Measurements from ENCODE around the gene RAB24. TPM values are rescaled to one million over a fixed set of nuclear protein-coding genes. Genes with fewer than 3 reads are reported as not detected.

Gene RAB24
- total RNA-seq, 6 experiments from 2014 or later, result 23.3 to 31.4 (median 26.4) TPM

- no peak overlapping the region for H3K27ac Mint-ChIP-seq
- TF ChIP-seq, protein P1, sequence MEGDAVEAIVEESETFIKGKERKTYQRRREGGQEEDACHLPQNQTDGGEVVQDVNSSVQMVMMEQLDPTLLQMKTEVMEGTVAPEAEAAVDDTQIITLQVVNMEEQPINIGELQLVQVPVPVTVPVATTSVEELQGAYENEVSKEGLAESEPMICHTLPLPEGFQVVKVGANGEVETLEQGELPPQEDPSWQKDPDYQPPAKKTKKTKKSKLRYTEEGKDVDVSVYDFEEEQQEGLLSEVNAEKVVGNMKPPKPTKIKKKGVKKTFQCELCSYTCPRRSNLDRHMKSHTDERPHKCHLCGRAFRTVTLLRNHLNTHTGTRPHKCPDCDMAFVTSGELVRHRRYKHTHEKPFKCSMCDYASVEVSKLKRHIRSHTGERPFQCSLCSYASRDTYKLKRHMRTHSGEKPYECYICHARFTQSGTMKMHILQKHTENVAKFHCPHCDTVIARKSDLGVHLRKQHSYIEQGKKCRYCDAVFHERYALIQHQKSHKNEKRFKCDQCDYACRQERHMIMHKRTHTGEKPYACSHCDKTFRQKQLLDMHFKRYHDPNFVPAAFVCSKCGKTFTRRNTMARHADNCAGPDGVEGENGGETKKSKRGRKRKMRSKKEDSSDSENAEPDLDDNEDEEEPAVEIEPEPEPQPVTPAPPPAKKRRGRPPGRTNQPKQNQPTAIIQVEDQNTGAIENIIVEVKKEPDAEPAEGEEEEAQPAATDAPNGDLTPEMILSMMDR (IDR thresholded peaks at IDR 0.05), result no peak
- H3K9me3 Mint-ChIP-seq, result no peaks in the 10 kb centered on the region
- H3K4me3 Mint-ChIP-seq, result no peak overlapping the region
- H3K27me3 Mint-ChIP-seq (ENCODE audit: insufficient read depth), result no peaks in the 10 kb centered on the region
- H3K4me1 Mint-ChIP-seq (ENCODE audit: low read depth), result no peaks in the 10 kb centered on the region
- no peak for DNase-seq
- H3K36me3 Mint-ChIP-seq (ENCODE audit: low read depth), result peaks cover 8% of the 10 kb centered on the region; the same call in 1 of the 2 replicates
These were observed 31.5 kb upstream of the RAB24 start for GRCh38 chr5:177334781-177335700.

GRCh38 chr5:177334155-177334551 lies 30.6 kb upstream of the RAB24 start:
- TF ChIP-seq, protein P1 (IDR thresholded peaks at IDR 0.05), result no peak
- Mint-ChIP-seq H3K36me3 (ENCODE audit: low read depth) (peaks cover 8% of the 10 kb centered on the region; the same call in 1 of the 2 replicates), H3K4me3 (no peak overlapping the region), H3K9me3 (no peaks in the 10 kb centered on the region), H3K27me3 (ENCODE audit: insufficient read depth) (no peaks in the 10 kb centered on the region), H3K4me1 (ENCODE audit: low read depth) (no peaks in the 10 kb centered on the region), H3K27ac (no peak overlapping the region)
- no peak for DNase-seq

DNA sequence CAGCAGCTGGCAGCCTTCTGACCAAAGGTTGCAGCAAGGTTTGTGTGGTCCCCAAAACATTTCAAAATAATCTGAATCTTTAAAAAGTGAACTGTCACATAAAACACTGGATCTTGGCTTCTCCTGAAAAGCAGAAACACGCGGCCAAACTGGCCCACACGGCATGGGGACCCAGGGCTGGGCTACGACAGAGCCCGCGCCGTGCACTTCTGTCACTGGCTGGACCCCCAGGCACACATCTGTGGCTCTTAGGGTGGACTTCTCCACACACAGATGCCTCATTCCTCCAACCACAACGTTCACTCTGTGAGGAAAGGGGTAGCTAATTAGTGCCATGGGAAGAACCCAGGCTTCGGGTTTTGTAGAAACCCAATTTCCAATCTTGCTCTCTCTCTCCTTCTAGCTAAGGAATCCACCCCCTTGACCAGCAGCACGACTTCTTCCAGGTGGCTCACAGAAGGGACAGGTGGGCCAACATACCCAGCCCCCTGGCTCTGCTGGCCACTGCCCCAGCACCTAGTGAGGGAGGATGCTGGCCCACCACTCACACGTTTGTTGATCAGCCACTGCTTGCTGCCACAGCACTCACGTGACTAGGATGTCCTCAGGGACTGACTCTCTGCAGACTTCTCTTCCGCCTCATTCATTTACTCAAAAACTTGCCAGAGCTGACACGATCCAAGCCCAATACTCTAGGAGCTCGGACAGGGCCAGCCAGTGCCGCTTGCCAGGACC lies 30.1 kb upstream of the RAB24 start:
- TF ChIP-seq, protein P1 (IDR thresholded peaks at IDR 0.05), result no peak
- Mint-ChIP-seq H3K4me3 (no peak overlapping the region), H3K36me3 (ENCODE audit: low read depth) (peaks cover 8% of the 10 kb centered on the region; the same call in 1 of the 2 replicates), H3K4me1 (ENCODE audit: low read depth) (no peaks in the 10 kb centered on the region), H3K9me3 (no peaks in the 10 kb centered on the region), H3K27ac (no peak overlapping the region), H3K27me3 (ENCODE audit: insufficient read depth) (no peaks in the 10 kb centered on the region)
- no peak for DNase-seq

DNA sequence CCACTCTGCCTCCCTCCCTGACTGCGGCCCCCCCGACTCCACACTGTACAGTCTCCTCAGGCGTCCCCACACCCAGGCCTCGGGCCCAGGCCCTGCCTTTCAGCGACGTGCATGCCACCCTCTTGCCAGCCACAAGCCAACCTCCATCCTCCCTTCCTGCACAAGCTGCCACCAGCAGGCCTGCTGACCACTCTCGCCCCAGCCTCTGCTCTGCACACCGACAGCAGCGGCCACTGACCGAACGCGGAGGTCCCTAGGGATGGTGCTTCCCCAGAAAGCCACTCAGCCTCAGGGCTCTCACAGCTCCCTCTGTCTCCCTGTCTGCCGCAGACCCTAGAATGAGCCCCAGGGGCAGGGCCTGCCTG lies 29.4 kb upstream of the RAB24 start:
- Mint-ChIP-seq H3K4me3 (no peak overlapping the region), H3K36me3 (ENCODE audit: low read depth) (peaks cover 8% of the 10 kb centered on the region; the same call in 1 of the 2 replicates), H3K27ac (no peak overlapping the region), H3K4me1 (ENCODE audit: low read depth) (peaks cover 2% of the 10 kb centered on the region), H3K9me3 (no peaks in the 10 kb centered on the region), H3K27me3 (ENCODE audit: insufficient read depth) (no peaks in the 10 kb centered on the region)
- TF ChIP-seq, protein P1 (IDR thresholded peaks at IDR 0.05), result no peak
- no peak for DNase-seq

GRCh38 chr5:177332031-177332895 lies 28.7 kb upstream of the RAB24 start:
- H3K4me1 Mint-ChIP-seq (ENCODE audit: low read depth), result peaks cover 7% of the 10 kb centered on the region
- TF ChIP-seq, protein P1 (IDR thresholded peaks at IDR 0.05), result no peak
- H3K27ac Mint-ChIP-seq, result no peak overlapping the region
- DNase-seq, result no peak
- H3K4me3 Mint-ChIP-seq, result no peak overlapping the region
- no peaks in the 10 kb centered on the region; the same call in 1 of the 2 replicates for H3K27me3 Mint-ChIP-seq (ENCODE audit: insufficient read depth)
- no peaks in the 10 kb centered on the region for H3K9me3 Mint-ChIP-seq
- peaks cover 8% of the 10 kb centered on the region; the same call in 1 of the 2 replicates for H3K36me3 Mint-ChIP-seq (ENCODE audit: low read depth)
